ENCODE data around the gene KIAA1217.

Gene KIAA1217

GRCh38 chr10:24488631-24489030 is 279.7 kb downstream of the KIAA1217 start:
- no peak overlapping the region for H3K4me3 ChIP-seq (ENCODE audit: low read depth, low read length)
- POLR2A ChIA-PET = no interaction called here
- no peaks in the 10 kb centered on the region for H3K9me3 ChIP-seq (ENCODE audit: control insufficient read depth, insufficient read depth, low read depth, low read length)
- no peak overlapping the region for H3K27ac ChIP-seq (ENCODE audit: extremely low read depth, low read depth, low read length)
- H3K36me3 ChIP-seq (ENCODE audit: control insufficient read depth in 2 of 2, insufficient read depth in 1 of 2, low read length in 2 of 2) = peaks cover 0 to 5% of the 10 kb centered on the region in 2 experiments; a peak in 1 of 3 replicates
- CTCF ChIA-PET = interaction anchor here (1.0 kb wide), 1 partner anchor 16 kb away, joined by 3 read pairs; no protein-coding TSS in a partner anchor
- no peak for TF ChIP-seq ZNF692 (tag by site-specific recombination; IDR thresholded peaks at IDR 0.05)
- no peak for TF ChIP-seq MZF1 (tag by site-specific recombination; IDR thresholded peaks at IDR 0.05; ENCODE audit: borderline replicate concordance)
- no peak for TF ChIP-seq SP2 (tag by site-specific recombination; IDR thresholded peaks at IDR 0.05)
- TF ChIP-seq ZNF292 (tag by site-specific recombination; IDR thresholded peaks at IDR 0.05; ENCODE audit: borderline replicate concordance, low read depth) = no peak
- TF ChIP-seq ZNF112 (tag by site-specific recombination; IDR thresholded peaks at IDR 0.05) = no peak
- 0 out of 2 replicates have a peak, but pooled peaks cover under 1% of the 10 kb centered on the region for H3K4me1 ChIP-seq (ENCODE audit: control insufficient read depth, insufficient read depth, low read length)

- Histone ChIP-seq H3K36me3 (ENCODE audit: control insufficient read depth in 2 of 2, insufficient read depth in 1 of 2, low read length in 2 of 2) (no peaks in the 10 kb centered on the region), H3K4me3 (ENCODE audit: low read depth, low read length) (no peak overlapping the region), H3K9me3 (ENCODE audit: control insufficient read depth, insufficient read depth, low read depth, low read length) (no peaks in the 10 kb centered on the region), H3K4me1 (ENCODE audit: control insufficient read depth, insufficient read depth, low read length) (no peaks in the 10 kb centered on the region), H3K27ac (ENCODE audit: extremely low read depth, low read depth, low read length) (no peak overlapping the region)
- TF ChIP-seq MZF1 (tag by site-specific recombination; IDR thresholded peaks at IDR 0.05; ENCODE audit: borderline replicate concordance) (no peak), ZNF292 (tag by site-specific recombination; IDR thresholded peaks at IDR 0.05; ENCODE audit: borderline replicate concordance, low read depth) (no peak), SP3 (tag by site-specific recombination; IDR thresholded peaks at IDR 0.05) (no peak), ZNF202 (tag by site-specific recombination; IDR thresholded peaks at IDR 0.05; ENCODE audit: borderline replicate concordance) (no peak), ZNF174 (tag by site-specific recombination; IDR thresholded peaks at IDR 0.05) (no peak), ZNF544 (tag by site-specific recombination; IDR thresholded peaks at IDR 0.05) (no peak), FEZF1 (tag by site-specific recombination; IDR thresholded peaks at IDR 0.05) (no peak), ZNF302 (tag by site-specific recombination; IDR thresholded peaks at IDR 0.05; ENCODE audit: low read depth) (no peak), SCRT2 (tag by site-specific recombination; IDR thresholded peaks at IDR 0.05) (no peak), ZNF624 (tag by site-specific recombination; IDR thresholded peaks at IDR 0.05) (no peak), ELK4 (IDR thresholded peaks at IDR 0.05; ENCODE audit: borderline replicate concordance, low read depth, low read length) (no peak), ZNF155 (tag by site-specific recombination; IDR thresholded peaks at IDR 0.05) (no peak), KLF1 (tag by site-specific recombination; IDR thresholded peaks at IDR 0.05) (no peak), ZNF433 (tag by site-specific recombination; IDR thresholded peaks at IDR 0.05; ENCODE audit: low read depth) (no peak), ZNF555 (tag by site-specific recombination; conservative IDR thresholded peaks at IDR 0.05) (no peak), ZNF510 (tag by site-specific recombination; IDR thresholded peaks at IDR 0.05; ENCODE audit: insufficient replicate concordance) (no peak), ZSCAN18 (tag by site-specific recombination; IDR thresholded peaks at IDR 0.05) (no peak), ZNF280C (tag by site-specific recombination; IDR thresholded peaks at IDR 0.05) (no peak)
- CTCF ChIA-PET = interaction anchor here (0.9 to 1.2 kb wide), 2 partner anchors 11 to 26 kb away, joined by 3 to 4 read pairs; no protein-coding TSS in a partner anchor
- POLR2A ChIA-PET = interaction anchor here (0.6 kb wide), 1 partner anchor 60 kb away, joined by 8 read pairs; no protein-coding TSS in a partner anchor
Observed at GRCh38 chr10:24493165-24493564, 284.2 kb downstream of the KIAA1217 start.
